GM18498 (cell line): ENCODE data around the gene AKAIN1.

Experiments
- ATAC-seq: cut with Tn5 transposase; IDR thresholded peaks from one replicate; pipeline ENCODE4 v1.9.1; 2021; ENCODE audit warnings: mild to moderate bottlenecking, moderate library complexity; ENCODE audit not compliant: unreplicated experiment

Gene AKAIN1

GRCh38 chr18:5097116-5097703 is 99.8 kb downstream of the AKAIN1 start:
- ATAC-seq, result no peak

DNA sequence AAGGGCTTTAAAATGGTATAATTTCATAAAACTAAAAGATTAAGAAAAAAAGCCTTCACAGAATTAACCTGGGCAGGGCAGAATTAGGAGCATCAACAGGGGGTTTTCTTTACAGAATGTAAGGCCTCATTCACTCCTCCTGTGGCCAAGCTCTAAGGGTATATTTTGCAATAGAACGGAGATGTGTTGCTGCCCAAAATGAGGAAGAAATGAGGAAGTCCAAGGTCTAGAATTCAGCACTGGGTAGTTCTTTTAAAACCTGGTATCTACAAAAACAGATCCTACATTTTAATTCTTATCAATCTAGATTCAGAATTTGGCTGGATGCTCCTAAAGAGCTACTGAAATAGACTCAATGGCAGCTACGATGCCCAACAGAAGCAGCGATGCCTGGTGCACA is 101.8 kb downstream of the AKAIN1 start:
- ATAC-seq, result no peak

DNA sequence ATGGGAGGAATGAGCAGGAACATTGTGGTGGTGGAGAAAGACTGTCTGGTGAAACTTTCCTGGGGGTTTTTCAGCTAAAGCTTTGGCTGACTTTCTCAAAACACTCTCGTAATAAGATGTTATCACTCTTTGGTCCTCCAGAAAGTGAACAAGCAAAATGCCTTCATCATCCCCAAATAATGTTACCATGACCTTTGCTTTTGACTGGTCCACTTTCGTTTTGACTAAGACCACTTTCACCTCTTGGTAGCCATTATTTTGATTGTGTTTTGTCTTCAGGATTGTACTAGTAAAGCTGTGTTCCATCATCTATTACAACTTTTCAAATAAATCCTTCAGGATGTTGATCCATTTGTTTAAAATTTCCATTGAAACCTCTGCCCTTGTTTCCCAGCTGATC is 103.2 kb downstream of the AKAIN1 start:
- no peak for ATAC-seq
